NB4 (cell line): ENCODE data around the gene ACOX2.

Experiments used
- CTCF ChIP-seq: IDR thresholded peaks from one replicate; pipeline ENCODE4 v1.5.1; 2012; ENCODE audit warnings: low read depth, low read length
- MYC ChIP-seq: IDR thresholded peaks from 2 replicates; pipeline ENCODE4 v1.6.1; 2011; ENCODE audit warnings: low read depth, low read length

GRCh38 chr3:58581328-58582091 lies 44.5 kb upstream of the ACOX2 start:
- TF ChIP-seq CTCF: no peak
- no peak for TF ChIP-seq MYC
